GM13976 (cell line): ENCODE data around the gene PTPRG.

Source experiments
- DNase-seq: peaks from one replicate; pipeline ENCODE4 v3.0.0; 2012; ENCODE audit warnings: low spot score
- in situ Hi-C: fragments of 300-500 bp; cut with MboI; formaldehyde crosslinking; loops from one replicate; pipeline ENCODE4 v1.12.0; 2022; ENCODE audit warnings: low sequenced_read_pairs, mixed read lengths, inconsistent platforms; ENCODE audit not compliant: unreplicated experiment
- TF ChIP-seq, protein P1 (sequence below): IDR thresholded peaks from 2 replicates; pipeline ENCODE4 v1.5.1; 2012; ENCODE audit warnings: borderline replicate concordance, mild to moderate bottlenecking; ENCODE audit not compliant: insufficient read depth; ENCODE audit errors: extremely low read depth, missing control alignments, control extremely low read depth

PTPRG gene

DNA sequence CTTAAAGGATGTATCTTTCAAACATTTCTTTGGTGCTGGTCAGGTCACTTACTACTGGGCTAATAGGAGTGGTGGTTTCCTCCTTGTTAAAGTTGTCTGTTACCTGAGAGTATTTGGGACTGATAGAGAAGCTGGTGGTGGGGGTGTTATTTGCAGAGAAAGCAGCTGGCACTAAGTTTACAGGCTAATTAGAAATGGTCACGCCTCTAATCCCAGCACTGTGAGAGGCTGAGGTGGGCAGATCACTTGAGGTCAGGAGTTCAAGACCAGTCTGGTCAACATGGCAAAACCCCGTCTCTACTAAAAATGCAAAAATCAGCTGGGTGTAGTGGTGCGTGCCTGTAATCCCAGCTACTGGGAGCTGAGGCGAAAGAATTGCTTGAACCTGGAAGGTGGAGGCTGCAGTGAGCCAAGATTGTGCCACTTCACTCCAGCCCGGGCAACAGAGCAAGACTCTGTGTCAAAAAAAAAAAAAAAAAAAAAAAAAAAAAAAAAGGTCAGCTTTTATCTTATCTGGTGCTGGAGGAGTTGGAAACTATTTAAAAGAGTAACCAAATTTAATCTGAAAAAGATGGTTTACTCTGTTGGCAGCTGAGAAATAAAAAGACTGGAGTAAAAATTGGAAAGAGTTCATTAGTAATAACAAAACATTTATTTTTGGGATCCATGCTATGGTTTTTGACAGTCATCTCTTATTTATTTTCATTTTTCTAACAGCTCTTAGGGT is 332.6 kb downstream of the PTPRG start:
- TF ChIP-seq, protein P1, sequence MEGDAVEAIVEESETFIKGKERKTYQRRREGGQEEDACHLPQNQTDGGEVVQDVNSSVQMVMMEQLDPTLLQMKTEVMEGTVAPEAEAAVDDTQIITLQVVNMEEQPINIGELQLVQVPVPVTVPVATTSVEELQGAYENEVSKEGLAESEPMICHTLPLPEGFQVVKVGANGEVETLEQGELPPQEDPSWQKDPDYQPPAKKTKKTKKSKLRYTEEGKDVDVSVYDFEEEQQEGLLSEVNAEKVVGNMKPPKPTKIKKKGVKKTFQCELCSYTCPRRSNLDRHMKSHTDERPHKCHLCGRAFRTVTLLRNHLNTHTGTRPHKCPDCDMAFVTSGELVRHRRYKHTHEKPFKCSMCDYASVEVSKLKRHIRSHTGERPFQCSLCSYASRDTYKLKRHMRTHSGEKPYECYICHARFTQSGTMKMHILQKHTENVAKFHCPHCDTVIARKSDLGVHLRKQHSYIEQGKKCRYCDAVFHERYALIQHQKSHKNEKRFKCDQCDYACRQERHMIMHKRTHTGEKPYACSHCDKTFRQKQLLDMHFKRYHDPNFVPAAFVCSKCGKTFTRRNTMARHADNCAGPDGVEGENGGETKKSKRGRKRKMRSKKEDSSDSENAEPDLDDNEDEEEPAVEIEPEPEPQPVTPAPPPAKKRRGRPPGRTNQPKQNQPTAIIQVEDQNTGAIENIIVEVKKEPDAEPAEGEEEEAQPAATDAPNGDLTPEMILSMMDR: no peak
- in situ Hi-C loops: no loop called here
- DNase-seq: no peak

DNA sequence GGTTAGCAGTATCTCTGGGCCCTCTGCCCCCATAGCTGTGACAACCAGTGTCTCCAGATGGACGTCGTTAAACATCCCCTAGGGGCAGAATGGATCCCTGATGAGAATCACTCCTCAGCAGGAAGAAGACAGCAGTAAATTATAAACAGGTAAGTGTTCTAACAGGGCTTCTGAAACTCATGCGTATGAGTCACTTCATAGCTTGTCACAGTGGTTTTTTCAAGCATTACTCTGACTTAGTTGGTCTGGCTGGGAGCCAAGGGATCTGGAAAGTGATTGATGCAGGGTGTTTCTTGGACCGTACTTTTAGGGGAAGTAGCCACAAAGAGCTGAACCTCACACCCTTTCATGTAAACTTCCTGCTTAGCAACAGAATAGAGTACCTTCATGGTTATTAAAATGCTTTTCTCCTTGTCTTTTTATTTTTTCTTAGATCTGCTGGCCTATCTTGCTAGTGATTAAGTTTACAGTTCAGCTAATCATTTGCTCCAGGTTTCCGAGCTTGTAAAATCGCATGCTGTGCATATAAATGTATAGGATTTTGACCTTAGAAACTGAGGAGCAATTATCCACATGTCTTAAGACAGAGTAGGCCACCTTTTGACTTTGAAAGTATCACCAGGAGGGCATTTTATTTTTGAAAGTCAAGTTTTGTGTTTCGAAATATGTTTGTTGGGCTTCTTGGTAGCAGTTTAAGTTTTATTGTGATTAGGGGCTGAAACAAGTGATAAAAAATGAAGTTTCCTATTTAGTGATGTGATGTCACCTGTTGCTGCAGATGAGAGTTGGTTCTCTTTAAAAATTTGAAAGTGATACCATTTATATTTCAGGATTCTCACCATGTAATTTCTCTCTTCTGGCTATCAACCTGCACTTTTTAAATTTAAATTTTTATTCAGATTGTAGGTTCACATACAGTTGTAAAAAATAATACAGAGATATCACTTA is 333.9 kb downstream of the PTPRG start:
- peak; percentile 62 for DNase-seq
- TF ChIP-seq, protein P1: no peak
- in situ Hi-C loops: no loop called here

DNA sequence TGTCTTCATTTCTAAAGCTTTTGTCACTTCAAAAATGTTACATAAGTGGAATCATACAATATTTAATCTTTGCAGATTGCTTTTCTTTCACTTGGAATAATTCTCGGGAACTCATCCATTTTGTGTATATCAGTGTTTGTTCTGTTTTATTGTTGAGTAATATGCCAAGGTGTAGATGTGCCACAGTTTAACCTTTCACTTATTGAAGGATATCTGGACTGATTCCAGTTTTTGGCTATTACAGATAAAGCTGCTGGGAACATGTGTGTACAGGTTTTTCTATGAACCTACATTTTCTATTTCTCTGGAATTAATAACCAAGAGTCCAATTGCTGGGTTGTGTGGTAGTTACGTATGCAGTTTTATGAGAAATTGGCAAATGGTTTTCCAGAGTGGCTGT is 334.9 kb downstream of the PTPRG start:
- TF ChIP-seq, protein P1: no peak
- in situ Hi-C loops: no loop called here
- DNase-seq: no peak

DNA sequence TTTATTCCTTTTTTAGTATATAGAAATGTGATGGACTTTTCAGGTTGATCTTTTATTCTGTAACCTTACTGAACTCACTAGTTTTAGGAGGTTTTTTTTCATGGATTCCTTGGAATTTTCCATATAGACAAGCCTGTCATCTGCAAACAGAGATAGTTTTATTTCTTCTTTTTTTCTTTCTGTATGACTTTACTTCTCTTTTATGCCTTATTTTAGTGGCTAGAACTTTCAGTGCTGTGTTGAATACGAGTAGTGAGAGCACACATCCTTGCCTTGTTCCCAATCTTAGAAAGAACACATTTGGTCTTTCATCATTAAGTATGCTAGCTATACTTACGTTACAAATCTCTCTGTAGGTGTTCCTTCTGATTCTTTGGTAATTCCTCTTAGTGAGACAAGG is 336.5 kb downstream of the PTPRG start:
- in situ Hi-C loops: no loop called here
- DNase-seq: no peak
- TF ChIP-seq, protein P1: no peak

DNA sequence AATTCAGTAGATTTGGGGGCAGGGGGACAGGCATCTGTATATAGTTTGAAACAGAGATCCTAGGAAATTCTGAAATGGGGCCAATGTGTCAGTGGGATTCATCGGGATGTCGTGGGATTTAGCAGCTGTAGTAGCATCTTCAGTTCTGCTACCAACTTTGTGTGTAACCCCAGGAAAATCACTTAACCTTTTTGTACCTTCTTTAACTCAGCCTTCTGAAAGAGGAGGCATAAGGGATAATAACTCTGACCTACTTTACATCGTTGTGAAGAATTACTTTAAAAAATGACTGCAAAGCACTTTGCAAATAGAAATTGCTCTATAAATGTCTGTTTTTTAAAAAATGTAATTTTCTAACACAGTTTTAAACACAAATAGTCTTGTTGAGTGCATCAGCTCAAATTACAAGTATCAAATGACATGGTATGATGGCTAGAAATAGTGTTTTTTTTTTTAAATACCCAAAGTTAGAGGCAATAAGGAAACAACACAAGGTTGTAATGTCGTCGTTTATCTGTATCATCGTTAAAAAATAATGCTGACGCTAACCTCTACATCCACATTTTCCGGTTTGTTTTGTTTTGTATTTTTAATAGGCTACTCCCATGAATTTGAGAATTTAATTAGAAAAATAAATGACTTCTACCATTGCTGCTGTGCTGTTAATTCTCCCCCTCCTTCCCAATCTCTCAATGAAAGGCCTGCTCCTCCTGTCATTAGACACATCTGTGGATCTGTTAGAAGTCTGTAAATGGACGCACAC is 338.5 kb downstream of the PTPRG start:
- TF ChIP-seq, protein P1: no peak
- in situ Hi-C loops: no loop called here
- DNase-seq: no peak

DNA sequence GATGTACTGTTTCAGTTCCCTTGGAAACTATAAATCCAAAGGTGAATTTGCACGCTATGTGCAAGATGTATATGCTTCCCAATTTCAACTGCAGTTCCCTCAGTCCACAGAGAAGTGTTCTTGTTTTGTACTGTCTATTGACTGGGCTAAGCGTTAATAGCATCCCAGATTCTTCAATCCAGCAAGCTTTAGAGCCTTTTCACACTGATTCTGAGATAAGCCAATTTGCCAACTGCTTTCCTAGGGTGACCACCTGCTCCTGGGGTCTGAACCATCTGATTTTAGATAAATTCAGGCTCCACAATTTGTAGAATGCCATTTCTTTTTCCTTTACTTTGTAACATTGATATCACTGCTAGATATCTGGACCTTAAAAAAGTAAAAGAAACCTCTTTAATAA is 340.1 kb downstream of the PTPRG start:
- TF ChIP-seq, protein P1: no peak
- in situ Hi-C loops: no loop called here
- DNase-seq: no peak
